H1 (cell line): ENCODE data around the gene HTR1D. TPM values are rescaled to one million over a fixed set of nuclear protein-coding genes. Genes with fewer than 3 reads are reported as not detected.
A peak's percentile ranks its signal among the peaks of the same experiment; 100 is the strongest.

ENCODE experiments used
- CTCF ChIA-PET: fragments of 300-600 bp; sonication (Branson Sonifier 250); formaldehyde crosslinking; loops from one replicate; lab custom pipeline; 2021; ENCODE audit not compliant: partially characterized antibody; lab: Charles Lee
- POLR2A ChIA-PET: fragments of 300-600 bp; sonication (Branson Sonifier 250); formaldehyde crosslinking; loops from one replicate; lab custom pipeline; 2021; ENCODE audit warnings: inconsistent platforms; ENCODE audit not compliant: partially characterized antibody; lab: Charles Lee
- DNase-seq, 2 experiments: peaks; one replicate each; pipeline versions ENCODE4 v3.0.0 to v3.0.0-alpha.2; 2010 to 2022; ENCODE audit warnings: low spot score in 2 of 2, low read depth in 1 of 2, mixed read lengths in 1 of 2
- FAIRE-seq: peaks from 2 replicates; lab custom pipeline; 2011; peaks lifted over from hg19 to GRCh38; lab: Jason Lieb, UNC
- H2AFZ ChIP-seq: 2 replicates; pipeline ENCODE4 v1.8.1; 2012; ENCODE audit warnings: low read length, inconsistent platforms
- H2AK5ac ChIP-seq: 2 replicates; pipeline ENCODE4 v1.6.1; 2013; ENCODE audit warnings: low read depth, low read length
- H2BK120ac ChIP-seq: replicated peaks from 2 replicates; pipeline ENCODE3; 2013; ENCODE audit warnings: low read depth, low read length, inconsistent platforms
- H2BK12ac ChIP-seq: 2 replicates; pipeline ENCODE4 v1.6.1; 2013; ENCODE audit warnings: low read depth, low read length
- H2BK15ac ChIP-seq: 2 replicates; pipeline ENCODE4 v1.6.1; 2013; ENCODE audit warnings: low read length
- H2BK20ac ChIP-seq: 2 replicates; pipeline ENCODE4 v1.6.1; 2013; ENCODE audit warnings: low read length
- H2BK5ac ChIP-seq: 2 replicates; pipeline ENCODE4 v1.6.1; 2013; ENCODE audit warnings: low read depth, low read length
- H3K14ac ChIP-seq: 2 replicates; pipeline ENCODE4 v1.6.1; 2013; ENCODE audit warnings: inconsistent platforms; ENCODE audit not compliant: insufficient read length
- H3K18ac ChIP-seq: 2 replicates; pipeline ENCODE4 v1.6.1; 2013; ENCODE audit warnings: low read length; ENCODE audit errors: extremely low read depth
- H3K23ac ChIP-seq: 2 replicates; pipeline ENCODE4 v1.6.1; 2013; ENCODE audit warnings: inconsistent platforms; ENCODE audit not compliant: insufficient read length
- H3K23me2 ChIP-seq: 2 replicates; pipeline ENCODE4 v1.6.1; 2013; ENCODE audit warnings: low read depth, low read length
- H3K27ac ChIP-seq: 2 replicates; pipeline ENCODE4 v1.6.1; 2011; ENCODE audit warnings: low read depth, low read length, inconsistent platforms
- H3K27me3 ChIP-seq, 4 experiments: replicated peaks in 1 of 4; 1 replicate in 1 of 4; 2 replicates in 3 of 4; pipeline versions ENCODE4 v1.6.1 to v1.8.1; 2011 to 2013; ENCODE audit warnings: low read length in 3 of 4, mild to moderate bottlenecking in 3 of 4, inconsistent platforms in 2 of 4, mixed read lengths in 2 of 4, moderate library complexity in 1 of 4; ENCODE audit not compliant: control insufficient read depth in 3 of 4, insufficient read depth in 3 of 4; ENCODE audit errors: extremely low read depth in 1 of 4
- H3K36me3 ChIP-seq, 4 experiments: 2 replicates each; pipeline versions ENCODE4 v1.6.1 to v1.8.1; 2011 to 2013; ENCODE audit warnings: mild to moderate bottlenecking in 4 of 4, low read length in 3 of 4, moderate library complexity in 2 of 4, control low read depth in 1 of 4, inconsistent platforms in 1 of 4; ENCODE audit not compliant: insufficient read depth in 4 of 4, control insufficient read depth in 2 of 4
- H3K4ac ChIP-seq: replicated peaks from 2 replicates; pipeline ENCODE3; 2013; ENCODE audit warnings: low read length, low read depth, mixed read lengths, inconsistent platforms; ENCODE audit not compliant: insufficient read length
- H3K4me1 ChIP-seq, 4 experiments: replicated peaks in 1 of 4; 1 replicate in 1 of 4; 2 replicates in 3 of 4; pipeline versions ENCODE4 v1.6.1 to v1.8.1; 2011 to 2013; ENCODE audit warnings: low read length in 3 of 4, inconsistent platforms in 2 of 4, mixed read lengths in 1 of 4; ENCODE audit not compliant: insufficient read depth in 4 of 4, control insufficient read depth in 3 of 4
- H3K4me2 ChIP-seq, 2 experiments: 2 replicates each; pipeline versions ENCODE4 v1.6.1 to v1.8.1; 2011 to 2013; ENCODE audit warnings: low read depth in 2 of 2, low read length in 2 of 2, control low read depth in 1 of 2, inconsistent platforms in 1 of 2, mild to moderate bottlenecking in 1 of 2; ENCODE audit not compliant: insufficient read depth in 1 of 2
- H3K4me3 ChIP-seq, 4 experiments: fragments of 200-600, 300-600 bp in 1 of 4; sonication (generic), shearing (Covaris generic), sonication (Bioruptor Twin) in 1 of 4; 2 replicates each; pipeline versions ENCODE4 v1.5.1 to v1.8.1; 2011 to 2016; ENCODE audit warnings: low read length in 4 of 4, low read depth in 3 of 4, control low read depth in 2 of 4, inconsistent platforms in 2 of 4, mild to moderate bottlenecking in 2 of 4, mixed read lengths in 1 of 4, moderate library complexity in 1 of 4; ENCODE audit not compliant: insufficient read depth in 2 of 4; ENCODE audit errors: extremely low read depth in 1 of 4
- H3K56ac ChIP-seq: replicated peaks from 2 replicates; pipeline ENCODE3; 2013; ENCODE audit warnings: low read depth, mild to moderate bottlenecking, mixed read lengths, low read length, inconsistent platforms; ENCODE audit not compliant: insufficient read length
- H3K79me1 ChIP-seq: 2 replicates; pipeline ENCODE4 v1.6.1; 2013; ENCODE audit warnings: low read depth, low read length, control low read depth
- H3K79me2 ChIP-seq, 2 experiments: 2 replicates each; pipeline versions ENCODE4 v1.6.1 to v1.8.1; 2012 to 2013; ENCODE audit warnings: low read length in 2 of 2, mild to moderate bottlenecking in 2 of 2, inconsistent platforms in 1 of 2; ENCODE audit not compliant: insufficient read depth in 2 of 2, control insufficient read depth in 1 of 2
- H3K9ac ChIP-seq, 4 experiments: replicated peaks in 1 of 4; 1 replicate in 1 of 4; 2 replicates in 3 of 4; pipeline versions ENCODE4 v1.6.1 to v1.8.1; 2011 to 2013; ENCODE audit warnings: low read depth in 3 of 4, low read length in 3 of 4, control low read depth in 2 of 4, mild to moderate bottlenecking in 2 of 4, moderate library complexity in 2 of 4, inconsistent platforms in 1 of 4; ENCODE audit errors: extremely low read depth in 1 of 4
- H3K9me3 ChIP-seq, 2 experiments: 2 replicates each; pipeline versions ENCODE4 v1.6.1 to v1.8.1; 2012 to 2013; ENCODE audit warnings: mild to moderate bottlenecking in 2 of 2, moderate library complexity in 2 of 2, control low read depth in 1 of 2, inconsistent platforms in 1 of 2, low read depth in 1 of 2, low read length in 1 of 2, mixed read lengths in 1 of 2; ENCODE audit not compliant: insufficient read depth in 2 of 2
- H4K20me1 ChIP-seq, 2 experiments: replicated peaks in 1 of 2; 2 replicates each; pipeline versions ENCODE3 to v1.8.1; 2011 to 2013; ENCODE audit warnings: inconsistent platforms in 2 of 2, low read length in 2 of 2, mild to moderate bottlenecking in 1 of 2; ENCODE audit not compliant: insufficient read depth in 2 of 2, control insufficient read depth in 1 of 2
- H4K5ac ChIP-seq: 2 replicates; pipeline ENCODE4 v1.6.1; 2013; ENCODE audit warnings: low read length, low read depth, mixed read lengths, inconsistent platforms; ENCODE audit not compliant: insufficient read length
- H4K8ac ChIP-seq: 2 replicates; pipeline ENCODE4 v1.8.0; 2013; ENCODE audit warnings: mild to moderate bottlenecking, moderate library complexity, low read length, inconsistent platforms; ENCODE audit not compliant: insufficient read depth; ENCODE audit errors: extremely low read depth
- H4K91ac ChIP-seq: replicated peaks from 2 replicates; pipeline ENCODE3; 2013; ENCODE audit warnings: low read length, mixed read lengths, inconsistent platforms; ENCODE audit not compliant: insufficient read length
- CTCF ChIP-seq, 3 experiments: IDR thresholded peaks; 1 replicate in 2 of 3; 2 replicates in 1 of 3; pipeline versions ENCODE4 v1.5.1 to v1.6.1; 2011; ENCODE audit warnings: low read length in 3 of 3, mild to moderate bottlenecking in 3 of 3, inconsistent platforms in 2 of 3, low read depth in 1 of 3, moderate library complexity in 1 of 3; ENCODE audit not compliant: insufficient read depth in 1 of 3; ENCODE audit errors: control extremely low read depth in 1 of 3
- HDAC2 ChIP-seq, 2 experiments: fragments of 300-600 bp in 1 of 2; sonication (generic) in 1 of 2; IDR thresholded peaks; 2 replicates each; pipeline ENCODE4 v1.6.1; 2011 to 2012; ENCODE audit warnings: low read depth in 2 of 2, low read length in 2 of 2, mild to moderate bottlenecking in 2 of 2, moderate library complexity in 2 of 2, borderline replicate concordance in 1 of 2, inconsistent platforms in 1 of 2
- KDM5A ChIP-seq: fragments of 200-600 bp; IDR thresholded peaks from 2 replicates; pipeline ENCODE4 v1.7.1; 2012; ENCODE audit warnings: mild to moderate bottlenecking, low read length, inconsistent platforms, mixed read lengths
- SP1 ChIP-seq: IDR thresholded peaks from 2 replicates; pipeline ENCODE4 v1.6.1; 2011; ENCODE audit warnings: low read depth, low read length
- SRF ChIP-seq: IDR thresholded peaks from 2 replicates; pipeline ENCODE4 v1.6.1; 2011; ENCODE audit warnings: mild to moderate bottlenecking, low read depth, low read length, moderate library complexity
- TAF1 ChIP-seq: IDR thresholded peaks from 2 replicates; pipeline ENCODE4 v1.6.1; 2011; ENCODE audit warnings: mild to moderate bottlenecking, low read depth, low read length
- TAF7 ChIP-seq: optimal IDR thresholded peaks from 2 replicates; pipeline ENCODE3; 2011; ENCODE audit warnings: low read depth, mild to moderate bottlenecking, inconsistent platforms, low read length, moderate library complexity, borderline replicate concordance
- YY1 ChIP-seq: IDR thresholded peaks from 2 replicates; pipeline ENCODE4 v1.6.1; 2011; ENCODE audit warnings: low read depth, mild to moderate bottlenecking, low read length
- WGBS, 2 experiments: shearing (Covaris generic) in 1 of 2; methylation state at CpG; one replicate each; pipeline versions ENCODE4 v1.1.6 to v1.1.7; 2013 to 2015; ENCODE audit warnings: low lambda C conversion rate in 2 of 2, mixed read lengths in 2 of 2, inconsistent platforms in 1 of 2, low coverage in 1 of 2, missing lambda C conversion rate in 1 of 2; ENCODE audit not compliant: insufficient replicate concordance in 2 of 2, insufficient coverage in 1 of 2, insufficient read length in 1 of 2; ENCODE audit errors: extremely low coverage in 1 of 2, missing lambda C conversion rate in 1 of 2; 5-methylcytosine and 5-hydroxymethylcytosine counted together
- polyA plus RNA-seq, 7 experiments: library from polyadenylated mRNA; depleted of rRNA in 3 of 7; stranded (reverse) in 5 of 7; unstranded in 2 of 7; fragments of >200 nt in 5 of 7; fragments of 200-250 nt in 2 of 7; gene quantifications; 1 replicate in 5 of 7; 2 replicates in 1 of 7; 4 replicates in 1 of 7; pipeline versions ENCODE4 v1.2.1 to v1.2.3, GENCODE V29; 2011 to 2013; ENCODE audit warnings: missing spikeins in 2 of 7, mixed read lengths in 2 of 7
- total RNA-seq: library from RNA; stranded (reverse); fragmentation: NEBNext Ultra II Directional; extraction: Animal tissue kit (Norgen Biotek cat#: 25700); gene quantifications from 2 replicates; pipeline ENCODE4 v1.2.1, GENCODE V29; 2021

HTR1D gene
- total and polyA plus RNA-seq, 2 of the 8 experiments (the other 6 are each of a cell fraction or from before 2014, with no cell fraction given): 8.8 to 11.5 TPM

DNA sequence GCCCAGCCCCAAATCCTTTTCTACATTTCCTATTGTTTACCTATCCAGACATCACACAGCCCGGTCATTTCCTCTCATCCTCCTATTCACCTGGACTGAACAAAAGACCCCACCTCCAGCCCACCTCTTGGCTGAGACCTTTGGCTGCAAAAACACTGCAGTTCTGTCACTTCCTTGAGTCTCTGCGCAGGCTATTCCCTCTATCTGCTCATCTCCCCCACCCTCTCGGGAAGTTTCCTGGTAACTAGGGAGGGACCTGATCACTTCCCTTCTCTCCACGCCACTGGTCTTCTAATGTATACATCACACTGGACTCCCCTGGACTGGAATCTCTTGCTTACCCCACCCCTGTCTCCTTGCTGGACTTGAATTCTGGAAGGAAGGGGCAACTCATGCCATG is 5.3 kb downstream of the HTR1D start:
- H2AK5ac ChIP-seq: no peak overlapping the region
- peaks cover 3% of the 10 kb centered on the region; the same call in 1 of the 2 replicates for H3K79me1 ChIP-seq
- H3K36me3 ChIP-seq: peaks cover 0 to 3% (median 0%) of the 10 kb centered on the region in 4 experiments; a peak in 1 of 8 replicates
- no peak overlapping the region for H2AFZ ChIP-seq
- no peaks in the 10 kb centered on the region for H3K9me3 ChIP-seq
- no peak overlapping the region for H4K5ac ChIP-seq
- H4K91ac ChIP-seq: no peak overlapping the region
- H3K4me1 ChIP-seq: peaks cover 6 to 11% (median 7%) of the 10 kb centered on the region in 4 experiments
- H3K23me2 ChIP-seq: peaks cover 2% of the 10 kb centered on the region; the same call in 1 of the 2 replicates
- H3K4me2 ChIP-seq: no peak overlapping the region
- H2BK12ac ChIP-seq: no peak overlapping the region
- peaks cover 0 to 3% of the 10 kb centered on the region in 2 experiments for H4K20me1 ChIP-seq
- H2BK120ac ChIP-seq: no peak overlapping the region
- ChIA-PET POLR2A (interaction anchor here (1.7 kb wide), 1 partner anchor 43 kb away, joined by 4 read pairs; no protein-coding TSS in a partner anchor), CTCF (interaction anchor here (0.6 to 6.3 kb wide), 8 partner anchors 27 to 534 kb away, joined by 3 to 30 read pairs (median 4); no protein-coding TSS in a partner anchor)
- no peak overlapping the region for H2BK20ac ChIP-seq
- no peak overlapping the region for H4K8ac ChIP-seq
- FAIRE-seq: no peak
- H3K4me3 ChIP-seq: no peak overlapping the region
- H3K18ac ChIP-seq: no peak overlapping the region
- no peak for DNase-seq
- H3K27ac ChIP-seq: no peak overlapping the region
- H2BK5ac ChIP-seq: no peak overlapping the region
- no peak overlapping the region for H3K14ac ChIP-seq
- H3K23ac ChIP-seq: no peak overlapping the region
- no peak for TF ChIP-seq KDM5A
- TF ChIP-seq SP1: no peak
- no peak for TF ChIP-seq YY1
- no peak for TF ChIP-seq TAF7
- TF ChIP-seq CTCF (IDR thresholded peaks at IDR 0.05; ENCODE audit: control extremely low read depth in 1 of 3, insufficient read depth in 1 of 3, low read depth in 1 of 3, low read length in 3 of 3): no peak
- TF ChIP-seq SRF: no peak
- no peak for TF ChIP-seq TAF1
- TF ChIP-seq HDAC2 (IDR thresholded peaks at IDR 0.05; ENCODE audit: borderline replicate concordance in 1 of 2, low read depth in 2 of 2, low read length in 2 of 2): no peak
- H2BK15ac ChIP-seq: no peak overlapping the region
- H3K56ac ChIP-seq: no peak overlapping the region
- H3K27me3 ChIP-seq: no peaks in the 10 kb centered on the region
- 86% methylated on average over 4 of the region's 4 CpGs; no CpG with 5 or more reads in 1 of the 2 experiments for WGBS, 2 experiments
- H3K79me2 ChIP-seq: peaks cover 0 to 2% of the 10 kb centered on the region in 2 experiments; a peak in 1 of 4 replicates
- no peak overlapping the region for H3K4ac ChIP-seq
- 0 out of 7 replicates have a peak overlapping the region, but pooled peaks of 1 of the 4 experiments have one; percentile 38 for H3K9ac ChIP-seq
